Measurements from ENCODE around the gene ZNHIT3. TPM values are rescaled to one million over a fixed set of nuclear protein-coding genes. Genes with fewer than 3 reads are reported as not detected.

ZNHIT3 gene
- total RNA-seq, 1 experiment from 2014 or later = 61.9 TPM

DNA sequence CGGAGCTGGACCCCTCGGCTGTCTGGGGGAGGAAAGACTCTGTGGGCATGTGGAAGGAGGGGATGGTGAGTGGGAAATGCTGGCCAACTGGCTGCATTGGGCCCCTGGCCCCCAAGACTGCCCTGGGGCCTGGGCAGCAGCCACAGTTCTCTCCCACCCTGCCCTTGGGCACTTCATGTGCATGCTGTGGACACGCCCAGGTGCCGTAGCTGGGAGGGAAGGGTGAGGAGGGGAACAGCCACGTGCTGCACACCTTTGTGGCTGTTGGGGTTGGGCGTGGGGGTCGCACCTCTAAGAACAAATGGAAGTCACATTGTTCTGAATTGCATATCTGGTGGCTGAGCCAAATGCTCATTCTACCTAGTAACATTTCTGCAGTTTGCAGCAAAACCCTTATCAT, 11.9 kb upstream of the ZNHIT3 start:
- H3K4me3 ChIP-seq (ENCODE audit: low read depth, low read length) = no peak overlapping the region
- no peaks in the 10 kb centered on the region for H3K36me3 ChIP-seq (ENCODE audit: control insufficient read depth, insufficient read depth, low read length)
- H3K9me3 Mint-ChIP-seq (ENCODE audit: unreplicated experiment) = no peaks in the 10 kb centered on the region
- H3K4me3 Mint-ChIP-seq (ENCODE audit: unreplicated experiment) = no peak overlapping the region
- no TSS peak for BruUV-seq (replicated peaks)
- DNase-seq = no peak
- H3K4me1 Mint-ChIP-seq (ENCODE audit: low read depth, unreplicated experiment) = peaks cover 5% of the 10 kb centered on the region
- no peak overlapping the region for H3K27ac Mint-ChIP-seq (ENCODE audit: unreplicated experiment)
- H3K4me1 ChIP-seq = peaks cover 5% of the 10 kb centered on the region; the same call in 1 of the 2 replicates
- TF ChIP-seq, protein P1, sequence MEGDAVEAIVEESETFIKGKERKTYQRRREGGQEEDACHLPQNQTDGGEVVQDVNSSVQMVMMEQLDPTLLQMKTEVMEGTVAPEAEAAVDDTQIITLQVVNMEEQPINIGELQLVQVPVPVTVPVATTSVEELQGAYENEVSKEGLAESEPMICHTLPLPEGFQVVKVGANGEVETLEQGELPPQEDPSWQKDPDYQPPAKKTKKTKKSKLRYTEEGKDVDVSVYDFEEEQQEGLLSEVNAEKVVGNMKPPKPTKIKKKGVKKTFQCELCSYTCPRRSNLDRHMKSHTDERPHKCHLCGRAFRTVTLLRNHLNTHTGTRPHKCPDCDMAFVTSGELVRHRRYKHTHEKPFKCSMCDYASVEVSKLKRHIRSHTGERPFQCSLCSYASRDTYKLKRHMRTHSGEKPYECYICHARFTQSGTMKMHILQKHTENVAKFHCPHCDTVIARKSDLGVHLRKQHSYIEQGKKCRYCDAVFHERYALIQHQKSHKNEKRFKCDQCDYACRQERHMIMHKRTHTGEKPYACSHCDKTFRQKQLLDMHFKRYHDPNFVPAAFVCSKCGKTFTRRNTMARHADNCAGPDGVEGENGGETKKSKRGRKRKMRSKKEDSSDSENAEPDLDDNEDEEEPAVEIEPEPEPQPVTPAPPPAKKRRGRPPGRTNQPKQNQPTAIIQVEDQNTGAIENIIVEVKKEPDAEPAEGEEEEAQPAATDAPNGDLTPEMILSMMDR (IDR thresholded peaks at IDR 0.05; ENCODE audit: insufficient read depth in 1 of 2, low read depth in 1 of 2, low read length in 1 of 2, severe bottlenecking in 1 of 2, unreplicated experiment in 1 of 2) = no peak
- H3K36me3 Mint-ChIP-seq (ENCODE audit: insufficient read depth, unreplicated experiment) = no peaks in the 10 kb centered on the region
- H3K27me3 Mint-ChIP-seq (ENCODE audit: insufficient read depth, unreplicated experiment) = peaks cover 9% of the 10 kb centered on the region
- no peaks in the 10 kb centered on the region for H3K27me3 ChIP-seq (replicated peaks; ENCODE audit: control insufficient read depth, insufficient read depth, low read length)
- intact Hi-C loops (cut with micrococcal nuclease; ENCODE audit: unreplicated experiment) = no loop called here
- POLR2A ChIA-PET = no interaction called here
- CTCF ChIA-PET = interaction anchor here (1.3 kb wide), 1 partner anchor 8 kb away, joined by 4 read pairs; no protein-coding TSS in a partner anchor
- H3K9me3 ChIP-seq = no peaks in the 10 kb centered on the region

DNA sequence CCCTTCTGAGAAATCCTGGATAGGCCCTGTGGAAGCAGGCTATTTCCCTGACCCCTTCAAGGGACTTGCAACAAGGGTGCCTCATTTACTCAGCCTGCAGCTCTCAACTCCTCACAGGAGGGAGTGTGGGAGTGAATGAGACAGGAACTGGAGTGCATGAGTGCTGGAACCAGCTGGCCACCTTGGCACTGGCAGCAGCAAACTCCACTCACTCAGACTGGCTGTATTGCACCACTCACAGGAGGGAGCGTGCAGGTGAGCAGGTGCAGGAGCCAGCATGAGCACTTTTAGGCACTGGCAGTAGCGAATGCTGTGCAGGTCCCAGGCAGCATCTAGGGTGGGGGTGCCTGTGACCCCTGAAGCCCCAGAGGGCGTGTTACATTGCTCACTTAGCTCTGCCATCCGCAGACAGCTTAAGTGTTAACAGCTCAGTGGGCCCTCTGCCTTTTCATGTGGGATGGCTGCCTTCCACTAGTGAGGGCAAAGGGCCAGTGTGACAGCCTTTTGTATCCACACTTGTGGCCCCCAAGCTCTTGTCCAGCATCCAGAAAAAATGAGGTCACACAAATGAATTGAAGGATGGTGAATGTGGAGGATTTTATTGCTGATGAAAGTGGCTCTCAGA, 11.0 kb upstream of the ZNHIT3 start:
- CTCF ChIA-PET = no interaction called here
- Mint-ChIP-seq H3K4me1 (ENCODE audit: low read depth, unreplicated experiment) (no peaks in the 10 kb centered on the region), H3K4me3 (ENCODE audit: unreplicated experiment) (no peak overlapping the region), H3K27me3 (ENCODE audit: insufficient read depth, unreplicated experiment) (peaks cover 14% of the 10 kb centered on the region), H3K27ac (ENCODE audit: unreplicated experiment) (no peak overlapping the region), H3K9me3 (ENCODE audit: unreplicated experiment) (no peaks in the 10 kb centered on the region), H3K36me3 (ENCODE audit: insufficient read depth, unreplicated experiment) (no peaks in the 10 kb centered on the region)
- no TSS peak for BruUV-seq (replicated peaks)
- H3K36me3 ChIP-seq (ENCODE audit: control insufficient read depth, insufficient read depth, low read length) = no peaks in the 10 kb centered on the region
- H3K4me1 ChIP-seq = no peaks in the 10 kb centered on the region
- no peaks in the 10 kb centered on the region for H3K27me3 ChIP-seq (replicated peaks; ENCODE audit: control insufficient read depth, insufficient read depth, low read length)
- no peaks in the 10 kb centered on the region for H3K9me3 ChIP-seq
- intact Hi-C loops (cut with micrococcal nuclease; ENCODE audit: unreplicated experiment) = no loop called here
- TF ChIP-seq, protein P1 (IDR thresholded peaks at IDR 0.05; ENCODE audit: insufficient read depth in 1 of 2, low read depth in 1 of 2, low read length in 1 of 2, severe bottlenecking in 1 of 2, unreplicated experiment in 1 of 2) = no peak
- DNase-seq = no peak
- POLR2A ChIA-PET = no interaction called here
- no peak overlapping the region for H3K4me3 ChIP-seq (ENCODE audit: low read depth, low read length)

DNA sequence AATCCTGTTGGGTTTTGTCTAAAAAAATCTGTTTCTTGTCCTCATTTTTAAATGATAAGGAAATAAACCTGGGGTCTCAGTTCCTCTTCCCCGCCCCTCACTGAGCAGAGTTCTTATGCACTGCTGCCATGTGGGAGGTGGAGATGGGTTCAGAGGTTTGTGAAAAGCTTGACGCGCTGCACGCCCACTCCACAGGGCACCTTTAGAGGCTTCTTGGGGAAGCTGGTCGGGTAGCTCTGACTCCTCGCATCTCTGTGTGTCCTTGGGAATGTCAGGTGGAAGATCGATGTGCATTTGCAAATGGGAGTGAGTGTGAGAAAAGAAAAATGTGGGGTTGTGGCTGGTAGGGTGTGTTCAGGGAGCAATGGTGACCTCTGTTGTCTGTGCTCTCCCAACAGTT, 4.7 kb upstream of the ZNHIT3 start:
- TF ChIP-seq, protein P1 (IDR thresholded peaks at IDR 0.05; ENCODE audit: insufficient read depth in 1 of 2, low read depth in 1 of 2, low read length in 1 of 2, severe bottlenecking in 1 of 2, unreplicated experiment in 1 of 2) = no peak
- Mint-ChIP-seq H3K27me3 (ENCODE audit: insufficient read depth, unreplicated experiment) (peaks cover 22% of the 10 kb centered on the region), H3K36me3 (ENCODE audit: insufficient read depth, unreplicated experiment) (peaks cover 6% of the 10 kb centered on the region), H3K4me1 (ENCODE audit: low read depth, unreplicated experiment) (no peaks in the 10 kb centered on the region), H3K9me3 (ENCODE audit: unreplicated experiment) (no peaks in the 10 kb centered on the region), H3K27ac (ENCODE audit: unreplicated experiment) (no peak overlapping the region), H3K4me3 (ENCODE audit: unreplicated experiment) (peak overlapping the region; percentile 68)
- Histone ChIP-seq H3K36me3 (ENCODE audit: control insufficient read depth, insufficient read depth, low read length) (no peaks in the 10 kb centered on the region), H3K4me3 (ENCODE audit: low read depth, low read length) (no peak overlapping the region), H3K9me3 (no peaks in the 10 kb centered on the region), H3K27me3 (replicated peaks; ENCODE audit: control insufficient read depth, insufficient read depth, low read length) (no peaks in the 10 kb centered on the region; the same call in 1 of the 2 replicates), H3K4me1 (peaks cover 6% of the 10 kb centered on the region)
- no peak for DNase-seq
- no TSS peak for BruUV-seq (replicated peaks)
- POLR2A ChIA-PET = no interaction called here
- CTCF ChIA-PET = interaction anchor here (1.6 kb wide), 1 partner anchor 17 kb away, joined by 3 read pairs; no protein-coding TSS in a partner anchor
- intact Hi-C loops (cut with micrococcal nuclease; ENCODE audit: unreplicated experiment) = no loop called here

Data from Caco-2 (cell line).